Thoracic aorta (tissue), 2 donors: Measurements from ENCODE around the gene CELF4. TPM values are rescaled to one million over a fixed set of nuclear protein-coding genes. Genes with fewer than 3 reads are reported as not detected.

Experiments used
- ATAC-seq: fragments of 150-250 bp; one replicate; pipeline ENCODE4 v1.8.0; 2017; ENCODE audit warnings: low read depth; ENCODE audit not compliant: insufficient number of reproducible peaks, low FRiP score
- DNase-seq: peaks from one replicate; pipeline ENCODE4 v3.0.0-alpha.2; 2020; ENCODE audit warnings: low spot score
- H3K27ac ChIP-seq, 2 donors: fragments of 200-600 bp; sonication (generic); 1 replicate in 1 of 2; 2 replicates in 1 of 2; pipeline ENCODE4 v1.5.1; 2016; ENCODE audit warnings: mild to moderate bottlenecking in 2 of 2, moderate library complexity in 2 of 2
- H3K27me3 ChIP-seq: fragments of 200-600 bp; sonication (generic); replicated peaks from 2 replicates; pipeline ENCODE4 v1.6.0; 2016; ENCODE audit warnings: mild to moderate bottlenecking; ENCODE audit not compliant: insufficient read depth
- H3K36me3 ChIP-seq: fragments of 200-600 bp; sonication (generic); one replicate; pipeline ENCODE4 v1.5.1; 2016
- H3K4me1 ChIP-seq, 2 donors: fragments of 200-600 bp; sonication (generic); 1 replicate in 1 of 2; 2 replicates in 1 of 2; pipeline versions ENCODE4 v1.5.1 to v1.6.0; 2016; ENCODE audit warnings: low read depth in 2 of 2, mild to moderate bottlenecking in 1 of 2; ENCODE audit not compliant: control insufficient read depth in 1 of 2
- H3K4me3 ChIP-seq: fragments of 200-600 bp; sonication (generic); 2 replicates; pipeline ENCODE4 v1.5.1; 2016; ENCODE audit warnings: mild to moderate bottlenecking
- H3K9me3 ChIP-seq: fragments of 200-600 bp; sonication (generic); 2 replicates; pipeline ENCODE4 v1.5.1; 2016
- total RNA-seq, 2 donors: library from RNA; depleted of rRNA; stranded (reverse); fragments of >200 nt; gene quantifications; one replicate each; pipeline versions ENCODE4 v1.1.0 to v1.2.3, GENCODE V29; 2016
- TF ChIP-seq, protein P1 (sequence below): fragments of 200-600 bp; sonication (generic); IDR thresholded peaks from one replicate; pipeline ENCODE4 v1.5.1; 2019; ENCODE audit warnings: antibody characterized with exemption

The CELF4 gene
- total RNA-seq, 2 donors from 2014 or later: not detected

DNA sequence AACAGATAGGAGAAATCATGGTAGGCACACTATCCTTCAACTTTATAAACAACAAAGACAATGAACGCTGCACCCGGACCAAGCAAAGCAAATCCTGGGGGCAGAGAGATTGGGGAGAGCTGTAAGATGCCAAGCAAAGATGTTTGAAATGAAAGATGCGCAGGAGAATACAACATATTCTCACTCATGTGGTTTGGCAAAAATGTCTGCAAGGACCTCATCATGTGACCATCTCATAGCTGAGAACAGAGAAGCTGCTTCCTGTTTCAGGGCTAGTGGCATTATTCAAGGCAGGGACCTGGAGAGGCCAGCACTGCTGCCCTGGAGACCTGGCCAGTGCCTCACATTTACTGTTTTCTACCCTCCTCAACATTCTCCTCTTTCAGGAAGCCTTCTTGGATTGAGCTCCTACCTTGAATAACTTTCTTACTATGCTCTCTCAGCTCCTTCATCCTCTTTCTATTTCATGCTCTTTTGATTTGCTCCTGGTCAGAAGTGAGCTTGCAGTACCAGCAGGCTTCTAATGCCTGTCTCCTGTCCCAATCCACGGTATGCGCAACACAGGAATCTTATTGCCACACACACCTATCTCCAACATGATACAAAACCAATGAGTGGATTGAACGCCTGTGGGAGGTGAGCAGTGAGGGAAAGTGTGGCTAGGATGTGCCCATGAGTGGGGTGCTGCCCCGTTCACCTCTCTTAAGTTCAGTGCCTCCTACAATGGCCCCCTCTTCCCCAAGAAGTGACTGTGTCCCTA is 133.0 kb downstream of the CELF4 start:
- Histone ChIP-seq H3K9me3 (no peaks in the 10 kb centered on the region), H3K36me3 (no peaks in the 10 kb centered on the region), H3K4me1 (peaks cover 0 to 9% of the 10 kb centered on the region in 2 donors), H3K27me3 (no peaks in the 10 kb centered on the region), H3K4me3 (no peak overlapping the region), H3K27ac (no peak overlapping the region)
- DNase-seq: no peak
- TF ChIP-seq, protein P1, sequence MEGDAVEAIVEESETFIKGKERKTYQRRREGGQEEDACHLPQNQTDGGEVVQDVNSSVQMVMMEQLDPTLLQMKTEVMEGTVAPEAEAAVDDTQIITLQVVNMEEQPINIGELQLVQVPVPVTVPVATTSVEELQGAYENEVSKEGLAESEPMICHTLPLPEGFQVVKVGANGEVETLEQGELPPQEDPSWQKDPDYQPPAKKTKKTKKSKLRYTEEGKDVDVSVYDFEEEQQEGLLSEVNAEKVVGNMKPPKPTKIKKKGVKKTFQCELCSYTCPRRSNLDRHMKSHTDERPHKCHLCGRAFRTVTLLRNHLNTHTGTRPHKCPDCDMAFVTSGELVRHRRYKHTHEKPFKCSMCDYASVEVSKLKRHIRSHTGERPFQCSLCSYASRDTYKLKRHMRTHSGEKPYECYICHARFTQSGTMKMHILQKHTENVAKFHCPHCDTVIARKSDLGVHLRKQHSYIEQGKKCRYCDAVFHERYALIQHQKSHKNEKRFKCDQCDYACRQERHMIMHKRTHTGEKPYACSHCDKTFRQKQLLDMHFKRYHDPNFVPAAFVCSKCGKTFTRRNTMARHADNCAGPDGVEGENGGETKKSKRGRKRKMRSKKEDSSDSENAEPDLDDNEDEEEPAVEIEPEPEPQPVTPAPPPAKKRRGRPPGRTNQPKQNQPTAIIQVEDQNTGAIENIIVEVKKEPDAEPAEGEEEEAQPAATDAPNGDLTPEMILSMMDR: no peak
- no peak for ATAC-seq

DNA sequence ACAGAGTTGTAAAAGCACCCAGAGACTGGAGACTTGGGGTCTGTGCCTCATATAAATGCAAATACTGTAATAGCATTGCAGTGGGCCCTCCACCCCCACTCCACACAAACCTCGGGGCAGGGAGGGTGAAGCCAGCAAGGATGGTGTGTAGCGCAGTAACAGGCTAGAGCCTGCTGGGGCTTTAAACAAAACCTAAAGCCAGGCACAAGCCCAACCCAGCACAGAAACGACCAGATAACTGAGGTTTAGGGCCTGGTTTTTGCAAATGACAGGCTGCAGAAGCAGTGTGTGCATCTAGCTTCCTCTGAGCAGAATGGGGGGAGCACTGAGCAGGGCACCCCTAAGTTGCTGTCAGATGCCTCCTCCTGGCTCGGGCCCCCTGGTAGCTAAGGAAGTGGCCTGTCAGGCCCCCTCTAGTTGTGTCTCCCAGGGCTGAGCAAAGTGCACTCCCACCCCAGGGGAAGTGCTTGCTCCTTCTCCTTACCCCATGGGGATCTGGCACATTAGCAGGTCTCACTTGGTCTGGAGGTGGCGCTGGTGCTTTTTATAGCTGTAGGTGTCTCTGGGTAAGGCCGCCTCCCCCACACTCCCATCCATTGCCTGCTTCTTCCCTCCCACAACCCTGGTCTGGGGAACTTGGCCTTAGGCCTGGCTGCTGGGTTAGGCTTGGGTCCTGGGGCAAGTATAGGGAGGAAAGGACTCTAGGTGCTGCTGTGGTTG is 135.1 kb downstream of the CELF4 start:
- TF ChIP-seq, protein P1: no peak
- H3K27me3 ChIP-seq: no peaks in the 10 kb centered on the region
- no peak overlapping the region for H3K27ac ChIP-seq
- H3K9me3 ChIP-seq: no peaks in the 10 kb centered on the region
- no peak for ATAC-seq
- no peaks in the 10 kb centered on the region for H3K36me3 ChIP-seq
- no peak for DNase-seq
- no peaks in the 10 kb centered on the region for H3K4me1 ChIP-seq
- no peak overlapping the region for H3K4me3 ChIP-seq

DNA sequence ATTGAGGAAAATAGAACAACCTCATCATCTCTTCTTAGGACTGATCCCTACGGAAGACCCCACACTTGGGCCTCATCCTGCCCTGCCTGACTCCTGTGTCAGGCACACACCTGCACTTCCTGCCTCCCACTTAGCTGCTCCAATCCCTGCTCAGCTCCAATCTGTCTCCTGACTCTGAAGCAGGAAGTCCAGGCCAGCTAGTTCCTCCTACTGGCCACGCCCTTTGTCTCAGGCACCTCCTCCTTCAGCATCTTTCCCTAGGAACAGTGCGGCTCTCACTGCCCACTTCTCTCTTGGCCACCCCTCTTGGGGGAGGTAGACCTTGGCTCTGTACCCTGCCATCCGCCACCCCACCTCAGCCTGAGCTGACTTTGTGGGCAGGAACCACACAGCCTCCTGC is 135.8 kb downstream of the CELF4 start:
- Histone ChIP-seq H3K9me3 (no peaks in the 10 kb centered on the region), H3K4me3 (no peak overlapping the region), H3K27ac (no peak overlapping the region), H3K27me3 (no peaks in the 10 kb centered on the region), H3K4me1 (no peaks in the 10 kb centered on the region), H3K36me3 (no peaks in the 10 kb centered on the region)
- no peak for DNase-seq
- no peak for ATAC-seq
- TF ChIP-seq, protein P1: no peak

DNA sequence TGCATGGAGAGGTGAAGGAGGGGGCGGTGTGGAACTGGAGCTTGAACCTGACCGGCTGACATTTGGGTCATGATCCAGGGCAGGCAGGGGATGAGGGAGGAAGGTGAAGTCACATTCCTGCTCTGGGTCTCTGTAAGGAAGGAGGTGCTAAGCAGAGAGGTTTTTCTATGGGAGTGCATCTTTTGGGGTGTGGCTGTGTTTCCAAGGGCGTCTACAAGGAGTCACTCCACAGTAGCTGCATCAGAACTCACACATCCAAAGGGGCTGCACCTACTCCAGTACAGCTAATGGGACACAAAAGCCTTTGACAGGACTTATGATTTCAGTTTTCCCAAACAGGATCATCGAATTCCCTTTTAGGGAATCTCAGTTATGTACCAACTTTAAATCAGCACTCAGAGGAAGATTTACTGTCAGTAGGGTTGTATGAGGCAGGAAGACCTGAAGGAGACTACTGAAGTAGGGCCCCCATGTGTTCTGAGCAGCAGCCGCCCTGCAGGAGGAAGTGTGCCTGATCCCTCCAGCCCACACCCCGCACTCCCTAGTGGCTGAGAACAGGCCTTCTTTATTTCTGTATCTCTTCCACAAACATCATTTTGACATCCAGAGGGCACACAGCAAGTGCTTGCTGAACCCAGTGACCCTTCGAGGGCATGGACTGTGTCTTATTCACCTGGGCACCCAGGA is 137.2 kb downstream of the CELF4 start:
- ATAC-seq: no peak
- Histone ChIP-seq H3K27ac (no peak overlapping the region), H3K4me3 (no peak overlapping the region), H3K9me3 (no peaks in the 10 kb centered on the region), H3K4me1 (no peaks in the 10 kb centered on the region), H3K36me3 (no peaks in the 10 kb centered on the region), H3K27me3 (no peaks in the 10 kb centered on the region)
- TF ChIP-seq, protein P1: no peak
- no peak for DNase-seq

DNA sequence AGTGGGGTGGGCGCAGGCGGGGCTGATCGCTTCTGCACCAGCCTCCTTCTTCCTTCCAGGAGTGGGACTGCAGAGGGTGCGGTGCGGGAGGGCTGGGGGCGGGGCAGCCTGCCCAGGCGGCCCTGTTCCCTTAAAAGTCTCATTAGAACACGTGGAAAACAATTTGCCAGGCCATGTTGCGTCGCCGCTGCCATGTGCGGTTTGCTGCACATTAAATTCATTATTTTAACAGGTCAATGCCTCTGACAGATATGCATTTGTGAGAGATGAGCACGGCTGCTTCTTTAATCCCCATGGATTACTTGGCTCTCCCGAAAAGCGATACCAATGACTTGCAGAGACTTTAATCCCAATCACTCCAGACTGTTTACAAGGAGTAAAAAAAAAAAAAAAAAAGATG is 139.0 kb downstream of the CELF4 start:
- TF ChIP-seq, protein P1: no peak
- Histone ChIP-seq H3K36me3 (no peaks in the 10 kb centered on the region), H3K27ac (no peak overlapping the region), H3K4me1 (no peaks in the 10 kb centered on the region), H3K4me3 (no peak overlapping the region), H3K27me3 (no peaks in the 10 kb centered on the region), H3K9me3 (no peaks in the 10 kb centered on the region)
- DNase-seq (no peak), ATAC-seq (no peak)
